ENCODE measurements around the gene ANK3.

ANK3 gene

GRCh38 chr10:60134548-60134947, 255.1 kb downstream of the ANK3 start:
- DNase-seq, result no peak

- DNase-seq, result peak; percentile 56
Observed at GRCh38 chr10:60130130-60130579, 259.5 kb downstream of the ANK3 start.

GRCh38 chr10:60125895-60126294, 263.8 kb downstream of the ANK3 start:
- no peak for DNase-seq

GRCh38 chr10:60124536-60124935, 265.1 kb downstream of the ANK3 start:
- DNase-seq, result no peak

GRCh38 chr10:60123668-60124067, 266.0 kb downstream of the ANK3 start:
- DNase-seq, result no peak

GRCh38 chr10:60123172-60123571, 266.5 kb downstream of the ANK3 start:
- no peak for DNase-seq

GRCh38 chr10:60122190-60122589, 267.5 kb downstream of the ANK3 start:
- DNase-seq, result no peak

- DNase-seq, result peak; percentile 55
Observed at GRCh38 chr10:60114765-60115586, 274.7 kb downstream of the ANK3 start.

- DNase-seq, result no peak
Observed at GRCh38 chr10:60110739-60111138, 278.9 kb downstream of the ANK3 start.

DNA sequence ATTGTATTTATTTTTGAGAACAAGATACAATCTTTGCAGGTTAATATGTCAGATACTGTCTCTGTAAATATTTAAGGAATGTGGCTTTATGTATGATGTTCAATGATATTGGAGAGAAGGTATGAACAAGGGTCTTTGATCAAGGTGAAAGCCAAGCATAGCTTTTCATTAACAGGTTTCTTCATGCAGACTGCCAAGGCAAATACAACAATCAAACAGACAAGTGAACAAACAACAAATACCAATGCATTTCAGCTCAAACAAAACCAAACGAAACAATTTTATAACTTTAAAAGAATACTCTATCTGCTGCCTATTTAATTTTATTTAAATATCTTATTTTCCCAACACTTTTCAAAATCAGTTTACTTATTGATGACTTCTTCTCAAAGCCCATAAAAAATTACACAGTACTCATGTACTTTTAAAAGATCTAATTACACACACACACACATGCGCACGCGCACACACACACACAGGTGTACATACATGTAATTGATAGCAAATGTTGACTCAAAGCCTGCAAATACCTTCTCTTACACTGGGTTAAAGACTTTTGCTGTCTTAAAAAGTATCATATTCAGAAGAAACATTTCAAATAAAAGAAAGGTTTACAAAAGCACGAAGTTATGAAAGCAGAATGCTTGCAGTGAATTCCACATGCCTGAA, 282.2 kb downstream of the ANK3 start:
- DNase-seq, result no peak

DNA sequence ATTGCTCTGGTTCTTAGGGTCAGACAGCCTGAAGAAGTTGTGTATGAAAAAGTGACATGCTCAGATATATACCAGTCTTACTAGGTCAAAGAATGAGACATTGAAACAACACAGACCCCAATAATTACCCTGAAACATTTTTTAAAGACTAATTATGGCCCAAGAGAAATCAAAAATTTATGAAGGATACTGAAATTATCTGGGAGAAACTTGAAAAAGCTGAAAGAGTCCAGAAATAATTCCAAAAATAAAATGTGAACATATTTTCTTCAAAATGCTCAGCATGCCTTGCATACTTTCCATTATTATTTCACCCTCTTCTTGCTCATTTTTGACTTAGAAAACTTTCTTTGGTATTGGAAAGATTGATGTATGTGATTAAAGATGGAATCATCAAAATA, 284.4 kb downstream of the ANK3 start:
- no peak for DNase-seq

DNA sequence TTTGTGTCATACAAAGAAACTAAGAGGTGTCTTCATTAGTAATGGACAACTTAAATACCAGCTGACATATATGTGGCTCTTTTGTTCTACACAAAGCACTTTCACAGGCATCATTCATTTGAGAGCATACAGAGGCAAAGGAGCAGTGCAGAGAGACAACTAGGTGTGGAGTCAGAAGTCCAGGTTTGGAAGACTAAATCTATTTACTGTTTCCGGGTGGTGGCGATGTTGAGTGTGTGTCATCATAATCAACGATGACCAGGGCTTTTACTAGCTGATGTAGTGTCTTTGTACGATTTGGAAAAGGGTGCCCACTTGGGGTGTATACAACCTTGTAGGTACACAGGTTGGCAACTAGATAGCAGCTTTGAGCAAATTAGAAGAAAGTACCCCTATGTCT, 287.9 kb downstream of the ANK3 start:
- DNase-seq, result peak; percentile 4

DNA sequence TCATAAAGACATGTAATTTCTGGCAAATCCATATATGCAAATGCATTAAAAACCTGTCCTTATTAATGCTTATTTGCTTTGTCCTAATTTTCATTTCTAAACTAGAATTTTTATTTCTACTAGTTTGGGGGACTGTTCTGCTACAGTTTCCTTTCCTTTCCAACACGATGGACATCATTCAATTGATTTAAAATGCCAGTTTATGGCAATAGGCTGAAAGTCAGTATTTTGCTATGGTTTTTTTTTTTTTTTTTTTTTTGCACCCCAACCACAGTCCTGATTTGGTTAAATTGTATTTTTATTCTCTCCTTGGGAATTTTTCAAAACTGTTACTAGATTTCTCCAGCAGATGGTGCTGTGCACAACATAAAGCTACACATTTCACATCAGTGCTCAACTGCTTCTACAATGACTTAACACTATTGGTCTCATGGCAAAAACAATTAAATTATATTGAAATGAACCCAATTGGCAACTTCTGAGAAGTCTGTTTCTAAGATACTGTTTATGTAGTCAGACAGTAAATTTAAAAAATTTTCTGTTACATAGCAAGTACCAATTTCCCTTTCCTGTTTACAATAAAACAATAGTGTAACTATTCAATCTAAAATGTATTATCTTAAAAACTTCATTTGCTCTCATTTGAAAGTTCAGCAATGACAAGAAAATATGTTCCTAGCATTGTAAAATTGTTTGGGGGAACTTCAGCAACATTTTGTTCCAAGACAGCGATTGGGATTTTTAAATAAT, 289.5 kb downstream of the ANK3 start:
- peak; percentile 58 for DNase-seq

GRCh38 chr10:60098677-60099601, 290.7 kb downstream of the ANK3 start:
- DNase-seq, result no peak

- no peak for DNase-seq
Observed at GRCh38 chr10:60096761-60097513, 292.7 kb downstream of the ANK3 start.

DNA sequence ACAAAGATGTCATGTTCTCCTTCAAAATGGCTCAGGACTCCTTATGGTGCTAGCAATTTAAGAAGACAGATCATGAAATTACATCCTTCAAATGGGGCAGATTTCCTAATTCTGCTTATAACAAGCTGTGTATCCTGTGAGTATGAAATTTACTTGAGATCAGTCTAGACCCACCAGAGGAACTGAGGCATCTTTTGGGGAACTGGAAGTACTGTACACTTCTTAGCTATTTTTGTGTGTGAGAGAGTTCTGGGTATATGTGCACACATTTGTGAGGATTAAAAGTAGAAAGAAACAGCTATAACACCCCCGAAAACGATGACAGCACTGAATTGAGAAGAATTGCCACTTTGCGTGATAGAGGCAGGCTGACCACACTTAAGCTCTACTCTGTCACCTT, 296.4 kb downstream of the ANK3 start:
- DNase-seq, result no peak

DNA sequence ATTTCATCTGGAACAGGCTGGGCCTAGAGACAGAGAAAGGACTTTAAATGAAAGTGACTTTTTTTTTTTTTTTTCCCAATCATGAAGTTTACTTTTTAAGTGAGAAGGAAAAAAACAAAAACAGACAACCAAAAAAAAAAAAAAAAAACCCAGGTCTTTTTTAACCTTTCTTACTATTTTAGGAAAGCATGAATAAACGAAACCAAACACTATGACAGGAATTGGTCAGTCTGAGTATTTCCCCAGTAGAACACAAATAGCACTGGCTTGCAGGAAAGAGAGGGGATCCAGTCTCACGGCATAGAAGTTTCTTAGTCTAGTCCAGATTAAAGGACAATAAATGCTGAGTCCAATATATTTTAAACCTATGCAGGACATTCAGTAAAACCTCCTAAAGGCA, 302.8 kb downstream of the ANK3 start:
- no peak for DNase-seq

- no peak for DNase-seq
Observed at GRCh38 chr10:60086421-60086820, 303.3 kb downstream of the ANK3 start.

GRCh38 chr10:60082744-60083344, 306.8 kb downstream of the ANK3 start:
- DNase-seq, result no peak

DNA sequence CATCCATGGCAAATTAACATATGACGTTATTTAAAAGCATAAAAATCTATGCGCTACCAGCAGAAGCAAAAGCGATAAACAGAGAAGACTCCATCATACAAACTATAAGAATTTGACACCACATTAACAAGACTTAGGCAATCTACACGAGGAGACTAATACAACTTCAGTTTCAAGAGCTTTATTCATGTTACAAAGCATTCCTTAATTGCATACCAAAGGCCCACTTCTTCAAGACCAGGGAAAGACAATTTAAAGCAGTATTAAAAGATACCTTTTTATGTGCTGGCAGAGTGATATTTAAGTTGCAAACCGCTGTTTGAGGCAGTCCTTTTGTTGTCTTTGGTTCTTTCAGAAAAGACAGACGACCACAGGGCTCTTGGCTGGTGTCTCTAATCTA, 307.3 kb downstream of the ANK3 start:
- DNase-seq, result no peak
